HG03135 (cell line): ENCODE results near the gene CCDC182.

Experiments used
- ATAC-seq: cut with Tn5 transposase; IDR thresholded peaks from one replicate; pipeline ENCODE4 v1.9.1; 2021; ENCODE audit warnings: mild to moderate bottlenecking, moderate library complexity; ENCODE audit not compliant: unreplicated experiment

The CCDC182 gene

GRCh38 chr17:57730026-57730701, 14.9 kb downstream of the CCDC182 start:
- no peak for ATAC-seq

DNA sequence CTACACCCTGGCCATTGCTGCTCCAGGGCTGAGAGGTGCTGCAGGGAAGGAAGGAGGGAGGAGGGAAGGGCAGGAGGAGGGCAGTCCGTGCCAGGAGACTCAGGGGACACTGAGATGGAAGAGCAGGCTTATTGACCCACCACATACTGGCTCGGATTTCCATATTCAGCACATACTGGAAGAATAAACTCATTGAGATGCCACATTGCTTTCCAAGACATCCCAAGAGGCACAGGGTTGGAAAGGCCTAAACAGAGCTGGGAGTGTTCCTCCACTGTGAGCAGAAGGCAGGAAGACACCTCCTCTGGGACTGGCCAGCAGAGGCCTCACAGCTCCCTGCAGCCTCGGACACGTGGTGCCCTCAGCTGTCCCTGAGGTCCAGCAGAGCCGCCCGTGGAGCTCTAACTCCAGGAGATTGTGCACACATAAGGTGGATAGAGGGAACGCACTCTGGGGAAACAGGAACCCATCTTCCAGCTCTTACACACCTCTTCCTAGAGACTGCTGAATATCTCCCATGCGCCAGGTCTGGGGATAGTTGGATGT, 17.4 kb downstream of the CCDC182 start:
- ATAC-seq: no peak

DNA sequence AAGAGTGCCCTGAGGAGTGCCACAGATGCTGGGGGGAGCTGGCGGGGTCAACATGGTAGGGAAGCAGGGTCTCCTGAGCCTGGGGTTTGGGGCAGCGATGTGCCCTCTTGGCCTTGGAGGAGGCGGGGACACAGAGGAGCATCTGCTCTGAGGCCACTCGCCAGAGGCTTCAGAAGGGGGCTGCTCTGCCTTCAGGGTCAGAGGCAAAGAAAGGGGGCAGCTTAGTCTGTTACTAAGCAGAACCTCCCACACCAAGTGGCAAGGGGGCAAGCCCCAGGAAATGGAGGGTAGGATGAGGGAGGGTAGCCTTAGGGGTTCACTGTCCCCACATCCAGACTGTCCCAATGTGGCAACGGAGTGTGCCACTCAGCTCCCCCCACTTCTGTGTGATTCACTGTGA, 18.3 kb downstream of the CCDC182 start:
- no peak for ATAC-seq

- no peak for ATAC-seq
These were observed 18.8 kb downstream of the CCDC182 start for GRCh38 chr17:57726213-57726790.

DNA sequence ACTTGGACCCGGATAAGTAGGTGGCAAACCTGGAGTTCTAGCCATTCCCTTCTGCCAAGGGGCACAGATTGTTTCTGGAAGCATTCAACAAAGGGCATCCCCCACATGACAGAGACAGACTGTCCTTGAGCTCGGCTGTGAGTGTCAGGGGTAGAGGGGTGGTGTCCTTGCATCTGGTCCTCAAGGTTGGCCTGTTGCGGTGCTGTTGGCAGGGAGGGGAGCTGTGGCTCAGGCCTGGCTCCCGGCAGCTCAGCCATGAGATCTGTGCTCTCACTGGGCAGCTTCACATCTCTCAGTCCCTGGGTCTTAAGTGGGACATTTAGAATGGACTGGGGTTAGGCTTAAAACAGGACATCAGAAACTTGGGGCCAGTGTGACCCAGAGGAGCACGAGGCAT, 20.4 kb downstream of the CCDC182 start:
- ATAC-seq: no peak

DNA sequence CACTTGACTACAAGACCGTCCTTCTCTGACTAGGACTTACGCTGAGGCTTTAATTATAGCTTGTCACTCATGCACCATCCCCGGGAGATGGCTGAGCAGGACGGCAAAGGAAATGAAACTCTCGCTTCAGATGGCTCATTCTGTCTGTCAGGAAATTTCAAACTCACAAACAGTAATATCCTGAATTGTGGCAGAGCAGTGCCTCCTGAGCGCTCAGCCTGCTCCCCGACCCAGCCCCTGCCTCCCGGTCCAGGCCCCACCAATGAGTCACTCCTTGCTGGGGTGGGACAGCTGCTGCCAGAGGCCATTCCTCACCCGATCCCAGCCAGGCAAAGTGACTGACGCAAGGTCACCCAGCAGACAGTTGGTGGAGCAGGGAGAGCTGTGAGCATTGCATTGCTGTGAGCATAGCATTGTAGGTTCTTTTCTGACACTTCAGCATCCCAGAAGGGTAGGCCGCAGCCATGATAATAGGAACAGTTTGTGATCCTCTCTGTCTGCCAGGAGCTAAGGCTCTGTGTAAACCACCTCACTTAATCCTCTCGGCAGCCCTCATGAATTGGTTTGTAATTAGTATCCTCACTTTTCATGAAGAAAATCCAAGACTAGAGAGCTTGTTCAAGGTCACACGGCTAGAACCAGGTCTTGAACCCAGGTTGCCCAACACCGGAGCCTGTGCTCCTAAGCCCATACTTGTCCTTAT, 20.9 kb downstream of the CCDC182 start:
- ATAC-seq: peak; percentile 57

DNA sequence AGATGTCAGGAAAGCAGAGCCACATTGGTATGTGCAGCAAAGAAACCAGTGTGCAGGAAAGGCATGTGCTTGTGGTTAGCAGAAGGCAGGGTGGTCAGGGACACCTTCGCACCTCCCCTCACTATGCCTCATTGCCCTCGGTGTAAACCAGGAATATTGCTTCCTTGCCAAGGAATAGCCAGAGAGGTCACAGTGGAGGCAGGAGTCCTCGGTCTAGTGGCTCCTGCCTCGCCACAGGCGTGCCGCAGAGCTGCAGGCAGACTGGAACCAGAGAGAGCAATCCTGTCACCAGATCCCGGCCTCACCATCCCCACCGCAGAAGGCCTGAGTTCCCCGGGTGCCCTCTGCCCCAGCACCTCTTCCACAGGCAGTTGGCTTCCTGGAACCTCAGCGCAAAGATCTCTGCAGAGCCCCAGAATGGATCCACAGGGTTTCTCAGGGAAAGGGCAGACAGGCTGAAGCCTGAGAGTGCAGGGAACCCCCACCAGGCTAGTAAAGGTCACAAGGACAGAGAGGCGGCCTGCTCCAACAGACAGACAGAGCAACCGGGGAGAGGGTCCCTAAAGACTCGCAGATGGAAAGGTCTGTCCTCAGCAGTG, 21.6 kb downstream of the CCDC182 start:
- ATAC-seq: no peak

GRCh38 chr17:57722704-57723043, 22.4 kb downstream of the CCDC182 start:
- ATAC-seq: no peak

DNA sequence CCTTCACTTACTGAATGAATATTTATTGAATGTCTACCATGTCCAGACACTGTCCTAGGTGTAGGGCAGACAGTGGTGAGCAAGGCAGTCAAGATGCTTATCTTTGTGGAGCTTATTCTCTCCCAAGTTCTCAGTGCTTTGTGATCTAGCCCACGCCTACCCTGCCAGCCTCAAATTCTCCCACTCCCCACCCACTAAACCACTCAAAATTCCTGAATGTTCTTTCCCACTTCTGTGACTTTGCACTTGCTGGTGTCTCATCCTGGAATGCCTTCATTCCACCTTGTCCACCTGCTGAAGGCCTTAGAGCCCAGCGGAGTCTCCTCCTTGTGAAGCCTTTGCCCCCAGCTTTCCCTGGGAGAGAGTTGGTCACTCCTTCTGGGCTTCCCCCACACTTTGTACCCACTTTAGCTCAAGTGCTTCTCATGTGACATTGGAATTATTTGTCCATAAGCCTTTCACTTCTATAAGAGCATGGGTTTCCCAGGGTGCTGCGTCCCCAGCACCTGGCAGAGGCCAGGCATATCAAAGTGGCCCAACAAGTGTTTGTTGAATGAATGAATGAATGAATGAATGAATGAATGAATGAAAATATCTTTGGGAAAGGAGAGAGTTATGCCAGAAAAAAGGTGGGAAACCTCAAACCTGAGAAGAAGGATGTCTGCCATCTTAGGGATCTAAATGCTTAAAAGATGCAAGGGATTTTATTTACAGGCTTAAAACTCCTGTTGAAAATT, 23.0 kb downstream of the CCDC182 start:
- ATAC-seq: no peak

- no peak for ATAC-seq
These were observed 24.6 kb downstream of the CCDC182 start for GRCh38 chr17:57720386-57721035.

GRCh38 chr17:57718878-57719277, 26.2 kb downstream of the CCDC182 start:
- ATAC-seq: no peak

DNA sequence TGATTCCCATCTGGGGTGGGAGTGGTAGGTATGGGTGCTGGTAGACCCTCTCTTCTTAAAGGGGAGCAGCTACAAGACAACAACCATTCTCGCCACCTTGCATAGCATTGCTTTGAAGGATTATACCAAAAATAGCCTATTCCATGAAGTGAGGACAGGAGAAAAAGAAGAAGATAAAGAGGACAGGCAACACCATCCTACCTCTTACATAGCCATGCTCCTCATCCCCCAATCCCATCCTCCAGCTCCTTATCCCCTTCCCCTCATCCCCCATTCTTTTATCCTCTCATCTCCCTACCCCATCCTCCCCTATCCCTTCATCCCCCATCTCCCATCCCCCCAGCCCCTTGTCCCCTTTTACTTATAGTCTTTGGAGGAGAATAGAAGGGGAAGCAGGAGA, 29.1 kb downstream of the CCDC182 start:
- ATAC-seq: no peak

DNA sequence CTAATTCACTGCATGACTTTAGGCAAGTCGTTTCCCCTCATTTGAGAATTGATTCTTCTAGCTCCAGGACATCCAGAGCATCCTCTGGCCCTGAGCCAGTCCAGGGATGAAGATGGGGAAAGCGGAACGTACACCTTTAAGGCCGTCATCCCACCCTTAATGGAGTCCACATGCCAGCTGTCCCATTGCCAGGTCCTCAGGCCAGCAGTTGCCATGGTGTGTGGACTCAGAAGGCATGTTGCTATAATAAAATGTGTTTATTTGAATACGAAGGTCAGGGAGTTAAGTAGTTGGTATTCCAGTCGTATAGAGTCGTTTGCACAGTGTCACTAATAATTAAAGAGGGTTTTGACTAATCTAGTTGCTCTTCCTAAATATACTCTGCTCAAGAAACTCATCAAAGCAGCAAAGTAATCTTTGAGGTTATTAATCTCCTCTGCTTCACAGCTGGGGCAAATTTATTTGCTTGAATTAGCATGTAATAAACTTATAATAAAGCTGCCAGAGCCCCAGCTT, 30.4 kb downstream of the CCDC182 start:
- ATAC-seq: no peak

DNA sequence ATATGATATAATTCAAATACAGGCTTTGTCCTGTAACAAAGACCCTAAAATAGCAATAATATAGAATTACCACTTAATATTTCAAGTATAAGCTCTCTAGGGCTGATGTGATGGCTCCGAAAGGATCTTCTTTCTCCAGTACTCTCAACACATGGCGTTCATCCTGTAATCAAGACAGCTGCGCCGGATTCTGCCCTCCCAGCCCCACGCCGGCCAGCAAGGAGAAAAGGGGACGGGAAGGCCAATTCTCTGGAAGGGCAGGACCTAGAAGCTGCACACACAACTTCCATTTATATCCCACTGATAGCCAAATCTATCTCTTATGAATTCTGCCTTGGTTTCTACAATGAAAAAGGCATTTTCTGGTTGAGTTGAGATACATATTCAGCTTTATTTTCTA, 32.0 kb downstream of the CCDC182 start:
- ATAC-seq: no peak

DNA sequence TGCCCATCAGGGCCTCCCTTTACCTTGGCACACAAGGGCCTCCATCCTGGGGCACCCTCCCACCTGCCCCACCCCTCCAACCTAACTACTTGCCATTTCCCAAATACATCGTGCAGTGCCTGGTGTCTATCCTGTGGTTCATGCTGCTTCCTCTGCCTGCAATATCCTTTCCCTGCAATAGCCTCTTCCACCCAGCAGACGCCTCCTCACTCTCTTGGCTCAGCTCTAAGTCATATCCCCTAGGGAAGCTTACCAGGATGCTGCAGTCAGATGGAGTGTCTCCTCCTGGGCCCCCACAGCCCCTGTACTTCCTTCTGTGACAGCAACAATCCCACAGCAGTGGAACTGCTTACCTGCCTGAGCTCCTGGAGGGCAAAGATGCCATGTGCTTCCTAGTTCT, 36.7 kb downstream of the CCDC182 start:
- no peak for ATAC-seq

DNA sequence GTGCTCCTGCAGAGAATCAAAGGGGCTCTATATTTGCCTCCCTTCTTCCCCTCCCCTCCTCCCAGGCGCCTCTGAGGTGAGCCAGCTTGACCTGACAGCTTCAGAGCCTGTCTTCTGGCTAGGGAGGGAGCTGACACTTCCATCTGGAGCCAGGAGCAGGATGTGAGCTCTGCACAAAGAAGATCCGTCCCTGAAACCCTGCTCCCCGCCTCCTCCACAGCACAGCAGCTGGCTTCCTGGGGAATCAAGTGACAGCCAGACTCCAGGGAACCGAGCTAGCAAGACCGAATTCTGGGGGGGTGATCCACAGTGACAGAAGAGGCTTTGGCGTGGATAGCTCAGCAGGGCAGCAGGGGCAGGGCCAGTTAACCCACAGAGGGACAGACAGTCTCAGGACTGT, 37.2 kb downstream of the CCDC182 start:
- ATAC-seq: no peak

DNA sequence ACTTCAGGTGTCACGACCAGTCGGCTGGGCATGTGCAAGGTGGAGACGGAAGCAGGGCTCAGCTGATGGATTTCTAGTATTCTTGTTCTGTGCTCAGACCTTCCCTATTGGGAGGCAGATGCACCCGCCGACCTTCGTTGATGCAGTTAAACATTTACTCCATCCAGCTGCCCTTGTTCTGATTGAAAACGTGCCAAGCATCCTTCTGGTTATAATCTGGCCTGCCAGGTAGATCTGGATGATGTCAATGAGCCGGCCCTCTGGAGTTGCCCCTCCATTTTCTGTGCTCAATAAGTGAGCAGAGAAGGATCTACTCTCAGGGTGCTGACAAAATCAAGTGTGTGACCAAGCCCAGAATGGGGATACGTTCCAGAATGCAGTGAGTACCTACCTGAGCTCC, 38.3 kb downstream of the CCDC182 start:
- ATAC-seq: no peak

GRCh38 chr17:57705921-57706695, 39.0 kb downstream of the CCDC182 start:
- ATAC-seq: no peak

GRCh38 chr17:57704448-57704847, 40.7 kb downstream of the CCDC182 start:
- no peak for ATAC-seq

- no peak for ATAC-seq
These were observed 41.8 kb downstream of the CCDC182 start for GRCh38 chr17:57703273-57703672.
